ENCODE measurements around the gene MEGF11. TPM values are rescaled to one million over a fixed set of nuclear protein-coding genes. Genes with fewer than 3 reads are reported as not detected.

The MEGF11 gene
- total RNA-seq, 1 donor from 2014 or later: not detected

GRCh38 chr15:66089509-66089908 lies 164.0 kb downstream of the MEGF11 start:
- H3K36me3 Mint-ChIP-seq (ENCODE audit: low read depth): no peaks in the 10 kb centered on the region
- no peaks in the 10 kb centered on the region for H3K9me3 Mint-ChIP-seq
- intact Hi-C loops (cut with micrococcal nuclease): no loop called here
- no peaks in the 10 kb centered on the region for H3K4me1 Mint-ChIP-seq
- DNase-seq (no peak), ATAC-seq (ENCODE audit: low read depth) (no peak)
- CTCF ChIA-PET: no interaction called here
- POLR2A ChIA-PET: no interaction called here
- no peak for TF ChIP-seq CTCF (IDR thresholded peaks at IDR 0.05)
- H3K4me3 Mint-ChIP-seq: no peak overlapping the region
- H3K27ac Mint-ChIP-seq: no peak overlapping the region
- peaks cover 16% of the 10 kb centered on the region for H3K27me3 Mint-ChIP-seq

GRCh38 chr15:66089049-66089448 lies 164.5 kb downstream of the MEGF11 start:
- no peaks in the 10 kb centered on the region for H3K9me3 Mint-ChIP-seq
- H3K36me3 Mint-ChIP-seq (ENCODE audit: low read depth): no peaks in the 10 kb centered on the region

GRCh38 chr15:66085128-66085527 lies 168.4 kb downstream of the MEGF11 start:
- Mint-ChIP-seq H3K27ac (no peak overlapping the region), H3K4me1 (no peaks in the 10 kb centered on the region), H3K9me3 (no peaks in the 10 kb centered on the region), H3K36me3 (ENCODE audit: low read depth) (no peaks in the 10 kb centered on the region), H3K4me3 (no peak overlapping the region), H3K27me3 (peaks cover 24% of the 10 kb centered on the region)
- no peak for TF ChIP-seq CTCF (IDR thresholded peaks at IDR 0.05)
- intact Hi-C loops (cut with micrococcal nuclease): loop anchor here (2.0 kb wide), 1 partner anchor 446 kb away; no protein-coding TSS in a partner anchor
- ATAC-seq (ENCODE audit: low read depth) (no peak), DNase-seq (no peak)
- POLR2A ChIA-PET: no interaction called here
- CTCF ChIA-PET: interaction anchor here (1.0 kb wide), 1 partner anchor 489 kb away, joined by 3 read pairs; no protein-coding TSS in a partner anchor

More at GRCh38 chr15:66089049-66089448, 164.5 kb downstream of the MEGF11 start:
- Mint-ChIP-seq H3K4me1 (no peaks in the 10 kb centered on the region), H3K27me3 (peaks cover 15% of the 10 kb centered on the region), H3K4me3 (no peak overlapping the region), H3K27ac (no peak overlapping the region)
- no peak for TF ChIP-seq CTCF (IDR thresholded peaks at IDR 0.05)
- POLR2A ChIA-PET: no interaction called here
- CTCF ChIA-PET: no interaction called here
- intact Hi-C loops (cut with micrococcal nuclease): no loop called here
- no peak for DNase-seq
- ATAC-seq (ENCODE audit: low read depth): no peak

- POLR2A ChIA-PET: no interaction called here
- DNase-seq (no peak), ATAC-seq (ENCODE audit: low read depth) (no peak)
- CTCF ChIA-PET: interaction anchor here (1.0 kb wide), 1 partner anchor 488 kb away, joined by 3 read pairs; no protein-coding TSS in a partner anchor
- Mint-ChIP-seq H3K4me1 (no peaks in the 10 kb centered on the region), H3K36me3 (ENCODE audit: low read depth) (no peaks in the 10 kb centered on the region), H3K27ac (no peak overlapping the region), H3K27me3 (peaks cover 25% of the 10 kb centered on the region), H3K9me3 (no peaks in the 10 kb centered on the region), H3K4me3 (no peak overlapping the region)
- intact Hi-C loops (cut with micrococcal nuclease): loop anchor here (2.0 kb wide), 1 partner anchor 446 kb away; no protein-coding TSS in a partner anchor
- TF ChIP-seq CTCF (IDR thresholded peaks at IDR 0.05): no peak
Observed at GRCh38 chr15:66084704-66085103, 168.8 kb downstream of the MEGF11 start.

- no peak for DNase-seq
- intact Hi-C loops (cut with micrococcal nuclease): no loop called here
- no peak overlapping the region for H3K27ac Mint-ChIP-seq
Observed at GRCh38 chr15:66080717-66081398, 172.7 kb downstream of the MEGF11 start.

More at GRCh38 chr15:66080717-66081398, 172.7 kb downstream of the MEGF11 start:
- Mint-ChIP-seq H3K9me3 (no peaks in the 10 kb centered on the region), H3K27me3 (peaks cover 29% of the 10 kb centered on the region), H3K4me3 (no peak overlapping the region), H3K4me1 (no peaks in the 10 kb centered on the region), H3K36me3 (ENCODE audit: low read depth) (no peaks in the 10 kb centered on the region)
- ChIA-PET POLR2A (no interaction called here), CTCF (no interaction called here)
- no peak for ATAC-seq (ENCODE audit: low read depth)
- TF ChIP-seq CTCF (IDR thresholded peaks at IDR 0.05): no peak
